Stimulated activated CD8-positive, alpha-beta memory T cell treated with anti-CD3 and anti-CD28 coated beads, Interleukin-15, amount 100 ng/mL, for 4 hours (primary cell): ENCODE results near the gene FBRSL1.

Experiments used
- DNase-seq, 2 donors: peaks; one replicate each; pipeline ENCODE4 v3.0.0-alpha.2; 2020; ENCODE audit warnings: low read depth in 2 of 2

FBRSL1 gene

GRCh38 chr12:132557291-132558015 lies 67.5 kb downstream of the FBRSL1 start:
- no peak for DNase-seq

GRCh38 chr12:132558042-132558856 lies 68.3 kb downstream of the FBRSL1 start:
- DNase-seq, result no peak

- DNase-seq, result no peak
These were observed 69.1 kb downstream of the FBRSL1 start for GRCh38 chr12:132558861-132559623.

- no peak for DNase-seq
These were observed 69.9 kb downstream of the FBRSL1 start for GRCh38 chr12:132559652-132560363.

GRCh38 chr12:132560364-132560613 lies 70.3 kb downstream of the FBRSL1 start:
- DNase-seq, result no peak

- DNase-seq, result peak; percentile 32 to 33
These were observed 70.9 kb downstream of the FBRSL1 start for GRCh38 chr12:132560614-132561426.
